HG03045 (cell line): ENCODE data around the gene DNAH1.

ENCODE experiments used
- ATAC-seq: cut with Tn5 transposase; IDR thresholded peaks from one replicate; pipeline ENCODE4 v1.9.1; 2021; ENCODE audit warnings: mild to moderate bottlenecking, moderate library complexity; ENCODE audit not compliant: unreplicated experiment

Gene DNAH1

GRCh38 chr3:52355526-52355925 lies 39.4 kb downstream of the DNAH1 start:
- no peak for ATAC-seq

- no peak for ATAC-seq
These were observed 40.0 kb downstream of the DNAH1 start for GRCh38 chr3:52356126-52356525.

GRCh38 chr3:52357151-52358080 lies 41.3 kb downstream of the DNAH1 start:
- no peak for ATAC-seq

GRCh38 chr3:52358362-52358940 lies 42.3 kb downstream of the DNAH1 start:
- no peak for ATAC-seq

- ATAC-seq: no peak
These were observed 43.2 kb downstream of the DNAH1 start for GRCh38 chr3:52359116-52359855.

GRCh38 chr3:52361011-52361410 lies 44.9 kb downstream of the DNAH1 start:
- ATAC-seq: no peak

- ATAC-seq: no peak
These were observed 45.3 kb downstream of the DNAH1 start for GRCh38 chr3:52361454-52361853.

- ATAC-seq: no peak
These were observed 45.8 kb downstream of the DNAH1 start for GRCh38 chr3:52361898-52362297.

- ATAC-seq: no peak
These were observed 48.4 kb downstream of the DNAH1 start for GRCh38 chr3:52364322-52365035.

- ATAC-seq: no peak
These were observed 50.4 kb downstream of the DNAH1 start for GRCh38 chr3:52366527-52366926.

GRCh38 chr3:52367891-52368880 lies 52.1 kb downstream of the DNAH1 start:
- ATAC-seq: no peak

GRCh38 chr3:52370531-52370930 lies 54.4 kb downstream of the DNAH1 start:
- ATAC-seq: no peak

- no peak for ATAC-seq
These were observed 56.8 kb downstream of the DNAH1 start for GRCh38 chr3:52372822-52373504.

- ATAC-seq: no peak
These were observed 57.6 kb downstream of the DNAH1 start for GRCh38 chr3:52373676-52374075.

GRCh38 chr3:52374173-52374572 lies 58.1 kb downstream of the DNAH1 start:
- no peak for ATAC-seq

GRCh38 chr3:52379610-52380009 lies 63.5 kb downstream of the DNAH1 start:
- no peak for ATAC-seq

- no peak for ATAC-seq
These were observed 63.9 kb downstream of the DNAH1 start for GRCh38 chr3:52380023-52380422.

GRCh38 chr3:52381623-52382022 lies 65.5 kb downstream of the DNAH1 start:
- ATAC-seq: no peak

GRCh38 chr3:52383446-52383845 lies 67.3 kb downstream of the DNAH1 start:
- ATAC-seq: no peak
